Neural progenitor cell (in vitro differentiated cells): ENCODE data around the gene RSPH3. TPM values are rescaled to one million over a fixed set of nuclear protein-coding genes. Genes with fewer than 3 reads are reported as not detected.

Experiments
- DNase-seq: peaks from one replicate; pipeline ENCODE4 v3.0.0-alpha.2; 2016; ENCODE audit warnings: low spot score
- H2AFZ ChIP-seq: fragments of 200-600 bp; sonication (generic); replicated peaks from 2 replicates; pipeline ENCODE4 v1.6.1; 2016; ENCODE audit warnings: antibody characterized with exemption
- H3F3A ChIP-seq: fragments of 200-600 bp; sonication (generic); 2 replicates; pipeline ENCODE4 v1.6.1; 2016; ENCODE audit warnings: antibody characterized with exemption, low read depth
- H3K27ac ChIP-seq: fragments of 200-600 bp; sonication (generic); 2 replicates; pipeline ENCODE4 v1.5.1; 2016; ENCODE audit warnings: mild to moderate bottlenecking
- H3K27me3 ChIP-seq: fragments of 200-600 bp; sonication (generic); 2 replicates; pipeline ENCODE4 v1.6.1; 2016; ENCODE audit warnings: mild to moderate bottlenecking, moderate library complexity
- H3K36me3 ChIP-seq: fragments of 200-600 bp; sonication (generic); 2 replicates; pipeline ENCODE4 v1.5.1; 2016
- H3K4me1 ChIP-seq: fragments of 200-600 bp; sonication (generic); 2 replicates; pipeline ENCODE4 v1.6.1; 2016; ENCODE audit warnings: mixed run types
- H3K4me2 ChIP-seq: fragments of 200-600 bp; sonication (generic); 2 replicates; pipeline ENCODE4 v1.6.1; 2016
- H3K4me3 ChIP-seq: fragments of 200-600 bp; sonication (generic); 2 replicates; pipeline ENCODE4 v1.5.1; 2016
- H3K79me2 ChIP-seq: fragments of 200-600 bp; sonication (generic); 2 replicates; pipeline ENCODE4 v1.6.1; 2016; ENCODE audit warnings: low read depth
- H3K9ac ChIP-seq: fragments of 200-600 bp; sonication (generic); 2 replicates; pipeline ENCODE4 v1.6.1; 2016
- H3K9me3 ChIP-seq: fragments of 200-600 bp; sonication (generic); 2 replicates; pipeline ENCODE4 v1.5.1; 2016; ENCODE audit warnings: low read depth
- H4K20me1 ChIP-seq: fragments of 200-600 bp; sonication (generic); 2 replicates; pipeline ENCODE4 v1.6.1; 2016; ENCODE audit warnings: low read depth
- H3K27ac Mint-ChIP-seq: 3 replicates; pipeline ENCODE4 v1.8.0; 2021; ENCODE audit warnings: mixed read lengths
- H3K27me3 Mint-ChIP-seq: 2 replicates; pipeline ENCODE4 v1.8.0; 2022; ENCODE audit warnings: low read depth, mild to moderate bottlenecking, inconsistent platforms, moderate library complexity, mixed read lengths; ENCODE audit not compliant: insufficient read depth
- H3K36me3 Mint-ChIP-seq: 3 replicates; pipeline ENCODE4 v1.8.0; 2021; ENCODE audit warnings: mixed read lengths
- H3K4me1 Mint-ChIP-seq: 3 replicates; pipeline ENCODE4 v1.8.0; 2021; ENCODE audit warnings: mixed read lengths
- H3K4me3 Mint-ChIP-seq: 3 replicates; pipeline ENCODE4 v1.8.0; 2021; ENCODE audit warnings: mild to moderate bottlenecking, moderate library complexity, mixed read lengths
- H3K9me3 Mint-ChIP-seq: 3 replicates; pipeline ENCODE4 v1.8.0; 2020; ENCODE audit warnings: mixed read lengths
- CTCF ChIP-seq: fragments of 200-600 bp; sonication (generic); IDR thresholded peaks from 2 replicates; pipeline ENCODE4 v1.5.1; 2017; ENCODE audit warnings: antibody characterized with exemption, mild to moderate bottlenecking
- EZH2 ChIP-seq: fragments of 200-600 bp; sonication (generic); IDR thresholded peaks from 2 replicates; pipeline ENCODE4 v1.6.1; 2017; ENCODE audit warnings: antibody characterized with exemption, mild to moderate bottlenecking, moderate library complexity
- EZH2phosphoT487 ChIP-seq: fragments of 200-600 bp; sonication (generic); IDR thresholded peaks from 2 replicates; pipeline ENCODE4 v1.6.1; 2017; ENCODE audit warnings: antibody characterized with exemption
- total RNA-seq: library from RNA; depleted of rRNA; stranded (reverse); fragments of >200 nt; gene quantifications from 2 replicates; pipeline ENCODE4 v1.2.3, GENCODE V29; 2015; ENCODE audit warnings: low replicate concordance

Gene RSPH3
- total RNA-seq, 1 donor from 2014 or later = 3.6 TPM

DNA sequence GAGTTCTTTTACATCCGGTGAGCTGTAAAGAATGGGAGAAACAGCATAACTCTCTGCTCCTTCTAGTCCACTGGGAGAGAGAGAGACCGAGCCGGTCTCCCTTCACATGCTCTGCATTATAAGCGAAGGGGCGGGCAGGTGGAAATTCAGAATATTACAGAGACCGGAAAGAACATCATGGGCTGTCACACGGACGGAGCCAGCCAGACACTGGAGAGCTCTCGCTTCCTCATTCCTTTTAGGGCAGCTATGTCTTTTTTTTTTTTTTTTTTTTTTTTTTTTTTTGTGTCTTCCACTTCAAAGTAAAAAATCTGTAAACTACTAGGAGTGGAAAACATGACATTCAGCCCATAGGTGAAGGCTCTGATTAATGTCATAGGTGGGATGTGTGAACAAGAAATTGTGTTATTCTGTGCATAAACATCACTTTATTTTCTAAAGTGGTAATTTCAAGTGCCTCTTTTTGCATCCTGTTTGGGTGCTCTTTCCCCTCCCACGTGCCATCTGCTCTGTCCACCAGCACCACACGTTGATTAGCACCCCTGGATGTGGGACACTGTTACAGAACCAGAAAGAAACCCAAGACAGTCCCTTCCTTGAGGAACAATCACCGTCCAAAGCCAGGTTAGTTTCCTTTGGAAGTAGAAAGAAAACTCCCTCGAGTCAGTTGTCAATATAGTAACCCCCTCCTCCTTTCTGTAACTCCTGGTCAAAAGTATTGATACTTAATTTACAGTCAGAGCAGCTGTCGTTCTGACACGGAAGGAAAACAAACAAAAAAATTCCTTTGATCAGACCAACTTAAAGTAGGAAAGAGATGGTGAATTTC lies 45.1 kb upstream of the RSPH3 start, which contains the start of gene TAGAP:
Gene TAGAP (minus strand): TSS at position 93 of the 829 bp plus-strand sequence. CDS start 845 bp downstream, outside the sequence.
- Histone ChIP-seq H4K20me1 (no peaks in the 10 kb centered on the region), H3F3A (no peaks in the 10 kb centered on the region), H3K4me1 (no peaks in the 10 kb centered on the region), H3K9me3 (no peaks in the 10 kb centered on the region), H3K36me3 (no peaks in the 10 kb centered on the region), H2AFZ (no peak within 1 kb of the TSS), H3K27me3 (no peaks in the 10 kb centered on the region), H3K9ac (no peak within 1 kb of the TSS), H3K4me2 (no peak within 1 kb of the TSS), H3K27ac (no peak within 1 kb of the TSS), H3K4me3 (no peak within 1 kb of the TSS), H3K79me2 (no peaks in the 10 kb centered on the region)
- DNase-seq = no peak
- TF ChIP-seq CTCF (no peak), EZH2phosphoT487 (no peak), EZH2 (no peak)
- H3K9me3 Mint-ChIP-seq = no peaks in the 10 kb centered on the region
- peaks cover 4% of the 10 kb centered on the region for H3K27me3 Mint-ChIP-seq
- no peak within 1 kb of the TSS for H3K27ac Mint-ChIP-seq
- H3K36me3 Mint-ChIP-seq = no peaks in the 10 kb centered on the region
- peaks cover 21% of the 10 kb centered on the region for H3K4me1 Mint-ChIP-seq
- H3K4me3 Mint-ChIP-seq = no peak within 1 kb of the TSS

GRCh38 chr6:159043947-159044346 lies 43.9 kb upstream of the RSPH3 start:
- Histone ChIP-seq H3K4me2 (no peak overlapping the region), H3F3A (no peaks in the 10 kb centered on the region)
- H3K27ac Mint-ChIP-seq = no peak overlapping the region

DNA sequence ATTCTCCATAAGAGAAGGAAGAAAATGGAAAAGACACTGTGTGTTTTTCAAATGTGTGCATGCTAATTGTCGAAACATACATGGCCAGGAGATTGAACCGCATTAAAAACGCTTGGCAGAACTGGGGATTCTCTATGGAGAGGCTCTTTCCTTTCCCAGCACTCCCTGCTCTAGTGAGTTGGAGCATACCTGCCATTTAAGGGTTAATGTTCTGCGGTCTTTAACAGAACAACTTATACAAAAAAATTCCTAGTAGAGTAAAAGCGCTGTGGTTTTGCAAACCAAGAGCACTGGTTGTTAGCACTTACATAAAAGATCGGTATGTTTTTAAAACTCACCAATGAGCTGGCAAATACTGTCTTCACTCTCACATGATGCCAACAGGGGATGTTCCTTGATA lies 43.2 kb upstream of the RSPH3 start:
- peaks cover 4% of the 10 kb centered on the region for H3K27me3 Mint-ChIP-seq
- no peak overlapping the region for H3K27ac Mint-ChIP-seq
- Histone ChIP-seq H4K20me1 (no peaks in the 10 kb centered on the region), H3K9ac (no peak overlapping the region), H3K27ac (no peak overlapping the region), H3F3A (no peaks in the 10 kb centered on the region), H3K9me3 (no peaks in the 10 kb centered on the region), H2AFZ (no peak overlapping the region), H3K4me3 (no peak overlapping the region), H3K36me3 (no peaks in the 10 kb centered on the region), H3K4me1 (no peaks in the 10 kb centered on the region), H3K79me2 (no peaks in the 10 kb centered on the region), H3K4me2 (no peak overlapping the region), H3K27me3 (no peaks in the 10 kb centered on the region)
- H3K36me3 Mint-ChIP-seq = no peaks in the 10 kb centered on the region
- H3K4me1 Mint-ChIP-seq = peaks cover 18% of the 10 kb centered on the region
- TF ChIP-seq CTCF (no peak), EZH2phosphoT487 (no peak), EZH2 (no peak)
- H3K9me3 Mint-ChIP-seq = no peaks in the 10 kb centered on the region
- H3K4me3 Mint-ChIP-seq = no peak overlapping the region
- no peak for DNase-seq

More at GRCh38 chr6:159043947-159044346, 43.9 kb upstream of the RSPH3 start:
- no peak overlapping the region for H3K27ac ChIP-seq
- Mint-ChIP-seq H3K36me3 (no peaks in the 10 kb centered on the region), H3K4me3 (no peak overlapping the region), H3K4me1 (peaks cover 21% of the 10 kb centered on the region), H3K9me3 (no peaks in the 10 kb centered on the region), H3K27me3 (peaks cover 4% of the 10 kb centered on the region)
- no peak overlapping the region for H3K9ac ChIP-seq
- H3K36me3 ChIP-seq = no peaks in the 10 kb centered on the region
- DNase-seq = no peak
- no peak overlapping the region for H2AFZ ChIP-seq
- H3K4me3 ChIP-seq = no peak overlapping the region
- no peaks in the 10 kb centered on the region for H3K4me1 ChIP-seq
- no peaks in the 10 kb centered on the region for H3K27me3 ChIP-seq
- TF ChIP-seq EZH2 (no peak), CTCF (no peak), EZH2phosphoT487 (no peak)
- no peaks in the 10 kb centered on the region for H3K9me3 ChIP-seq
- no peaks in the 10 kb centered on the region for H3K79me2 ChIP-seq
- no peaks in the 10 kb centered on the region for H4K20me1 ChIP-seq
